ENCODE data around the gene TMPRSS4.

Gene TMPRSS4, protein sequence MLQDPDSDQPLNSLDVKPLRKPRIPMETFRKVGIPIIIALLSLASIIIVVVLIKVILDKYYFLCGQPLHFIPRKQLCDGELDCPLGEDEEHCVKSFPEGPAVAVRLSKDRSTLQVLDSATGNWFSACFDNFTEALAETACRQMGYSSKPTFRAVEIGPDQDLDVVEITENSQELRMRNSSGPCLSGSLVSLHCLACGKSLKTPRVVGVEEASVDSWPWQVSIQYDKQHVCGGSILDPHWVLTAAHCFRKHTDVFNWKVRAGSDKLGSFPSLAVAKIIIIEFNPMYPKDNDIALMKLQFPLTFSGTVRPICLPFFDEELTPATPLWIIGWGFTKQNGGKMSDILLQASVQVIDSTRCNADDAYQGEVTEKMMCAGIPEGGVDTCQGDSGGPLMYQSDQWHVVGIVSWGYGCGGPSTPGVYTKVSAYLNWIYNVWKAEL

DNA sequence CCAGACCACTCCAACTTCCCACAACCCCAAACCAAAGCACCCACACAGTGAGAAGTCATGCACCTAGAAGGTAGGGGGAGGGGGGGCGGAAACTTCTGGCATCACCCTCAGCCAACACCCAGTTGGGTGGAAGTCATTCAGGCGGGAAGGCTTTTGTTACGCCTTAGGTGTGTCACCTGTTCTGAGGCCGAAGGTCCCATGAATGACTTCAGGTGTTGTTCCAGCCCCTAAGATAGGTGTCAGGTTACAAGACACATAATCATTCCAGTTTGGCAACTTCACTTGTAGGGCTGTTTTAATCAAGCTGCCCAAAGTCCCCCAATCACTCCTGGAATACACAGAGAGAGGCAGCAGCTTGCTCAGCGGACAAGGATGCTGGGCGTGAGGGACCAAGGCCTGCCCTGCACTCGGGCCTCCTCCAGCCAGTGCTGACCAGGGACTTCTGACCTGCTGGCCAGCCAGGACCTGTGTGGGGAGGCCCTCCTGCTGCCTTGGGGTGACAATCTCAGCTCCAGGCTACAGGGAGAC is at the start of gene TMPRSS4:
Gene TMPRSS4 (plus strand): TSS at position 325 of the 528 bp plus-strand sequence. CDS start 225 bp downstream, outside the sequence.
- Mint-ChIP-seq H3K9me3 (no peaks in the 10 kb centered on the region), H3K27ac (no peak within 1 kb of the TSS), H3K4me1 (peaks cover 39% of the 10 kb centered on the region), H3K4me3 (no peak within 1 kb of the TSS), H3K36me3 (no peaks in the 10 kb centered on the region)
- DNase-seq (ENCODE audit: low spot score in 2 of 2) (no peak), ATAC-seq (no peak)

DNA sequence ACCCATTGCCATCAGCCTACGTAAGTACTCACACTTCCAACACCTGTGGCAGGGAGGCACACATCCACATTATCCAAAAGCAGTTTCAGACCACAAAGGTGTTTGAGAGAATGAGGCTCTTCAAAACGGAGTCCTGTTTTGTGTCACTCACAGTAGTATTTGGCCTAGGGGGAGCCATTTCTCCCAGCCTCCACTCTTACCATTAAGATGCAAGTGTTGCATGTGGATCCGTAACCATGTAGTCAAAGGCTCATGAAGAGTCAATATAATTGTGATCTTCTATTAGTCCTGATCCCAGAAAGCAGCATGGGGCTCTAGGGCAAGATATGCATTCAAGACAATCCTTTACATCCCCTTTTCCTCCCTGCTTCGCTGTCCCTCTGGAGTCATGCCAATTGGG is 49.2 kb upstream of the TMPRSS4 start:
- no peak overlapping the region for H3K27ac Mint-ChIP-seq
- H3K4me3 Mint-ChIP-seq = no peak overlapping the region
- no peaks in the 10 kb centered on the region for H3K36me3 Mint-ChIP-seq
- H3K9me3 Mint-ChIP-seq = no peaks in the 10 kb centered on the region
- peaks cover 29% of the 10 kb centered on the region for H3K4me1 Mint-ChIP-seq
- no peak for ATAC-seq
- no peak for DNase-seq (ENCODE audit: low spot score in 2 of 2)

DNA sequence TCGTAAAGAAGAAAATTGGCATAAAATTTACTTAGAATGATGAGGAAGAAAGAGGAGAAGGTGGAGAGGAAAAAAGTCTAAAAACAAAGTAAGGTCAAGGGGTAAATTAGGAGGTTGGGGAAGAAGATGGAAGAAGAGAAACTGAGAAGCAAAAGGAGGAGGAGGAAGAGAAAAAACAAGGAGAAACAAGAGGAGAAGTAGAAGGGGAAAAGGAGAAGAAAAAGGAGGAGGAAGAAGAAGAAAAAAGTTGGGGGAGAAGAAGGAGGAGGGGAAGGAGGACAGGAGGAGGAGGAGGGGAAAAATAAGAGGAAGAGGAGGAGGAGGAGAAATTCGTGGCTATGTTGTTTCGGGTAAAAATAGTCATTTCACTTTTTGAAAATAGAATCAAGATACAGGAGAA is 48.3 kb upstream of the TMPRSS4 start:
- peak overlapping the region; percentile 1 for H3K27ac Mint-ChIP-seq
- no peak for ATAC-seq
- H3K4me3 Mint-ChIP-seq = no peak overlapping the region

DNA sequence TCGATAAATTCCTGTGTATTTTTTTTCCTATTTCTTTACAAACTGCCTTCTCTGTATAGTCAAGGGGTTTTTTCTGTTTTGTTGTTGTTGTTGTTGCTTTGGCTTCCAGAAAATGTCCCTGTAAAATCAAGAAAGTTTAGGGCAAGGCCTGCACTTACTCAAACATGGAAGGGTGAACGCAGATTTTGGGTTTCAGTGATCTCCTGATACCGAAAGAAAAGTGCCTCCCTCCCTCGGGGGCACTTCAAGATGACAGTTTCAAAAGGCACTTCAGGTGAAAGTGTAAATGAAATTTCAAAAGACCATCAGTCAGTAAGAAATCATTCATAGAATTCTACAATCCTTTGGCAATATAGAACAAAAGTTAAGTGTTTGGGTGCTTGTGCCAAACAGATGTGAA is 43.4 kb upstream of the TMPRSS4 start:
- ATAC-seq (peak; percentile 85), DNase-seq (ENCODE audit: low spot score in 2 of 2) (no peak)
- Mint-ChIP-seq H3K27ac (peak overlapping the region; percentile 74), H3K36me3 (no peaks in the 10 kb centered on the region), H3K4me3 (no peak overlapping the region), H3K9me3 (no peaks in the 10 kb centered on the region), H3K4me1 (peaks cover 49% of the 10 kb centered on the region)

More for the DNA sequence above, 48.3 kb upstream of the TMPRSS4 start:
- DNase-seq (ENCODE audit: low spot score in 2 of 2) = no peak
- Mint-ChIP-seq H3K9me3 (no peaks in the 10 kb centered on the region), H3K4me1 (peaks cover 35% of the 10 kb centered on the region), H3K36me3 (no peaks in the 10 kb centered on the region)

DNA sequence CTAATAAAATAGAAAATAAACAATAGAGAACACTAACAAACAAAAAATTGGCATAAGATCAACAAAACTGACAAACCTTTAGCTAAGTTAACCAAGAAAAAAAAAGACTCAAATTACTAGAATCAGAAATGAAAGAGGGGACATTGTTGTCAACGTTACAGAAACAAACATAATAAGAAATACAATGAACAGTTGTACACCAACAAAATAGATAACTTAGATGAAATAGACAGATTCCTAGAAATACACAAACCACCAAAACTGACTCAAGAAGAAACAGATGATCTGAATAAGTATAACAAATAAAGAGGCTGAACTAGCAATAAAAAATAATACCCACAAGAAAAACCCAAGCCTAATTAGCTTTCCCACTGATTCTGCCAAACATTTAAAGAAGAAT is 34.7 kb upstream of the TMPRSS4 start:
- peak; percentile 47 for ATAC-seq
- Mint-ChIP-seq H3K27ac (peak overlapping the region; percentile 81), H3K4me1 (peaks cover 62% of the 10 kb centered on the region), H3K9me3 (no peaks in the 10 kb centered on the region), H3K4me3 (peak overlapping the region; percentile 38), H3K36me3 (peaks cover 15% of the 10 kb centered on the region)
- DNase-seq (ENCODE audit: low spot score in 2 of 2) = no peak

DNA sequence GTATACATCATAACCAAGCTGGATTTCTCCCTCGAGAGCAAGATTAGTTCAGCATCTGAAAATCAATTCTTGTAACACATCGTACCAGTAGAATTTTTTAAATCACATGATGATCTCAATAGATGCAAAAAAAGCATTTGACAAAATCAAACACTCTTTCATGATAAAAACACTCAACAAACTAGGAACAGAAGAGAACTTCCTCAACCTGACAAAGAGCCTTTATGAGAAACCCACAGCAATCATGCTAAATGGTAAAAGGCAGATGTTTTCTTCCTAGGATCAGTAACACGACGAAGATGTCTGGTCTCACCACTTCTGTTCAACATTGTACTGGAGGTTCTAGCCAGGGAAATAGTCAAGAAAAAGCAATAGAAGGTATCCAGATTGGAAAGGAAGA is 34.1 kb upstream of the TMPRSS4 start:
- H3K4me1 Mint-ChIP-seq = peaks cover 64% of the 10 kb centered on the region
- H3K36me3 Mint-ChIP-seq = peaks cover 15% of the 10 kb centered on the region
- DNase-seq (ENCODE audit: low spot score in 2 of 2) = no peak

DNA sequence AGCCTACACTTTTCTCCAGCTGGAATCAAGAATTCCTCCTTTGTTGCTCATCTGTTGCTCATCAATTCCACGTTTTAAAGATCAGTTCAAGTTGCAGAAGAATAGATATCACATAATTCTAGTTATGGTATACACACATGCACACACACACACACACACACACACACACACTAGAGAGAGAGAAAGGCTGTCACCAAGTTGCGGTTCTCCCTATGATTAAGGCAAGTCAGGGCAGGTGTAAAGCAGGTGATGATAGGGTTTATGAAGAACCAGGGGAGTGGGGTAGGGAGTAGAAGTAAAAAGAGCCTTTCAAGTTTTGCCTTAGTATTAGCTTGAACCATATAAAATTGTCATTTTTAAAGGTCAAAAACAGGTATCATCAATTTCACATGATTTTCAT is 31.7 kb upstream of the TMPRSS4 start:
- Mint-ChIP-seq H3K9me3 (no peaks in the 10 kb centered on the region), H3K4me1 (peaks cover 71% of the 10 kb centered on the region), H3K36me3 (peaks cover 15% of the 10 kb centered on the region), H3K27ac (peak overlapping the region; percentile 93), H3K4me3 (peak overlapping the region; percentile 43)
- DNase-seq (ENCODE audit: low spot score in 2 of 2) (no peak), ATAC-seq (no peak)

More for the DNA sequence above, 34.1 kb upstream of the TMPRSS4 start:
- H3K27ac Mint-ChIP-seq = peak overlapping the region; percentile 81
- no peak for ATAC-seq
- no peak overlapping the region for H3K4me3 Mint-ChIP-seq
- H3K9me3 Mint-ChIP-seq = no peaks in the 10 kb centered on the region

DNA sequence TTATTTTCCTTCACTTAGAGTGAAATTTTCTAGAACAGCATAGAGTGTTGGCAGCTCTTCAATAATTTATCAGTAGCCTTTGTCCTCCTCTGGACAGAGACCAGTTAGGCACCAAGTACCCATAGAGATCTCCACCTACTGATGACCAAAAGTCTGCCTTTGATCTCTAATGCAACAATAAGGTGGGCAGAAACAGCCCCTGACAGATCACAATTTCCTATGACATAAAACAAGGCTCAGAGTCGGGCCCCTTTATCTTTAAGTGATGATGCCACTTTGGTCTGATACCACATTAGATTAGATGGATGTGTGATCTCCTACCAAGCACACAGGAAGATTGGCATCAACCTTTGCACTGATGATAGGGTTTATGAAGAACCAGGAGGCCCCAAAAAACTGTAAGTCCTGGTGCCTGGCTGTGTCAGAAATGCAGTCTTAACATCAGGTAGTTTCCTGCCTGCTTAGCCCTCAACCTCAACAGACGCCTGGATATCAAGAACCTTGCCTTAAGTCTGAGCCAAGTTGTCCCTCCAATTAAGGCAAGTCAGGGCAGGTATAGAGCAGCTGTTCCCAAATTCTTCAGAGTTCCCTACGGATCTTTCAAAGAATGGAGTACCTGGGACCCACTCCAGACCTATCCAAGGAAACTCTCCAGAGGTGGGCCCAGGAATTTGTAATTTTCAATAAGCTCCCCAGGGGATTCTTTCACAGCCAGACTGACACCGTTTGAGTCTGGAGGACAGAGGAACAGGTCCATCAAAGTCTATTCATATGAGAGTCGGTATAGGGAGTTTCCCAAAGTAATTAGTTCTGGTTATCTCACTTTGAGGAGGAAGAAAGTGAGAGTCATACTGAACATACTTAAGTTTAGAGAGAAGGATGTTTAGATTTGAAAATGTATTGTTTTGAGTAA is 30.6 kb upstream of the TMPRSS4 start:
- peak; percentile 84 for ATAC-seq

DNA sequence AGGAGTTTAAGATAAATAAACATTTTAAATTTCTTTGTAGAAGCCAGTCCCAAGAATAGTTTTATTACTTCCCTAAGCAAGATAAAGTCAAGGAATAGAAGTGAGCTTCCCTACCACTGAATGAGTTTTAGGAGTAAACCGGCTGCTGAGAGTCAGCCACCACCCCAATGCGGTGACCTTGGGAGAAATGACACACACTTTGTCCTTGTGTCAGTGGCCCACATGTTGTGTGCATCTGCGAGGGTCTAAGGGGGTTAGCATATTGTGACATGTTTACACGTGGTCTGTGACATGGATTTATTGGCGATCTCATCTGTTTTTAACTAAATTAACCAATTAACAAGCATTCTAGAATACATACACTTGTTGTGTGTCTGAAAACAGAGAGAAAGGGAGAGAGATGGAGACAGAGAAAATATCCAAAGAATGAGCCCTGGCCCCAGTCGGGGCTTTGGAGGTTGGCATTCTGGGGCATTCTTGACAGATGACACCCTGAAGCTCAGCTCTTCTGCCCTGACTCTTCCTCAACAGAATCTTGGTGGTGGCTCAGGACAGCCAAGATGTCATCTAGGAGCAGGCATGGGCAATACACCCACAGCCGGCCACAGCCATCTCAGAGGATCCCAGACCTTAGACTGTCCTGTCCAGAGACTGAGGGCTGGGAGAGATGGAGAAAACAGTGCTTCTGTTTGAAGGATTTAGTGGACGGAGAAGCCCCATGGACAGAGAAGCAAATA is 29.7 kb upstream of the TMPRSS4 start:
- Mint-ChIP-seq H3K27ac (peak overlapping the region; percentile 93), H3K36me3 (peaks cover 15% of the 10 kb centered on the region), H3K9me3 (no peaks in the 10 kb centered on the region), H3K4me3 (peak overlapping the region; percentile 43), H3K4me1 (peaks cover 85% of the 10 kb centered on the region)
- ATAC-seq (peak; percentile 38), DNase-seq (ENCODE audit: low spot score in 2 of 2) (no peak)

More for the DNA sequence above, 30.6 kb upstream of the TMPRSS4 start:
- Mint-ChIP-seq H3K4me3 (peak overlapping the region; percentile 43), H3K27ac (peak overlapping the region; percentile 93), H3K36me3 (peaks cover 15% of the 10 kb centered on the region), H3K9me3 (no peaks in the 10 kb centered on the region), H3K4me1 (peaks cover 82% of the 10 kb centered on the region)
- no peak for DNase-seq (ENCODE audit: low spot score in 2 of 2)

DNA sequence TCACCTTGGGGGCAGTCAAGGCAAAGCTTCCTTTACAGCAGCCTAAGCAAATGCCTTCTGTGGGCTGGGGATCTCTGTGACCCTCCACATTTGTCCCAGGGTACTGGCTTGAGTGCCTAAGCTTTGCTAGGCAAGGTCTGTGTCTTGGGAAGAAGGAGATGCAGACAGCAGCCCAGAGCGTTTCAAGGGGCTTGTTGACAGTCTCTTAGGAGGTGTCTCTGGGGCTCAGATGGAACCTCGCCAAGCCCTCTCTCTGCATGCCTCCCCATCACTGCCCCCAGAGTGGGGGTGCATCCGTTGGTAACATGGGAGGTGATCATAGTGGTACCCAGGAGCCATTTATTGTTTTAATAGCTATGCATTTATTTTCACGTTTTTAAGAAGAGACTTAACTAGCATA is 29.1 kb upstream of the TMPRSS4 start:
- peak overlapping the region; percentile 93 for H3K27ac Mint-ChIP-seq
- no peak for ATAC-seq

DNA sequence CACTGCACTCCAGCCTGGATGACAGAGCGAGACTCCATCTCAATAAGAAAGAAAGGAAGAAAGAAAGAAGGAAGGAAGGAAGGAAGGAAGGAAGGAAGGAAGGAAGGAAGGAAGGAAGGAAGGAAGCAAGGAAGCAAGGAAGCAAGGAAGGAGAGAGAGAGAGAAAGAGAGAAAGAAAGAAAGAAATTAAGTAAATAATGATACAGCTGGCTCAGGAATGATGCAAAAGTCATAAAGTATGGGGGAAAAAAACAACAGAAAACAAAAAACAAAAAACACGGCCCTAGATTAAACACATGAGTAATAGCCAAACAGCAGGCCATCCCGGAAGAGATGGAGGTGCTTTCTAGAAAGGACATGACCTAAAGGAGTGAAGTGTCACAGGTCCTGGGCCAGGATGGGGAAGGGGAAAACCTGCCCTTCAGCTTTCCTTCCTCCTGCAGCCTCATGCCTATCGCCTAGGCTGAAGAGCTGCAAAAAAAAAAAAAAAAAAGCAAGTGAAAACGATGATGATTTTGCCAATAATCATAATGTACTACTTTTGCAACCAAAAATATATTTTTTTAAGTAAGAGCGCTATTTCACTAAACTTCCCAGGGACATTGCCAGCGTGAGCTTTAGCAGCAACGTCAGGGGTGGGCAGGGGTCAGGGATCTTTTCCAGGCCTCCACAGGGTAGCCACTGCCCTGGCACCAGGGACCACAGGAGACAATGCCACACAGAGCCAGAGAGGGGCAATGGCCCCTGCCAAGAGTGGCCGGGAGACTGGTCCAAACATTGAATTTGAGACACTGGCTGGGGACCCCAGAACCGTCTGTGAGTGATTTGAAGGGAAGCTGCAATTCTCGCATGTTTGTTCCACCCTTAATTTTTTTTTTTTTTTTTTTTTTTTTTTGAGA is 28.2 kb upstream of the TMPRSS4 start:
- DNase-seq (ENCODE audit: low spot score in 2 of 2) (no peak), ATAC-seq (no peak)
- peaks cover 20% of the 10 kb centered on the region for H3K36me3 Mint-ChIP-seq
- peaks cover 88% of the 10 kb centered on the region for H3K4me1 Mint-ChIP-seq
- H3K27ac Mint-ChIP-seq = peak overlapping the region; percentile 93
- no peaks in the 10 kb centered on the region for H3K9me3 Mint-ChIP-seq
- H3K4me3 Mint-ChIP-seq = peak overlapping the region; percentile 29

More for the DNA sequence above, 29.1 kb upstream of the TMPRSS4 start:
- peaks cover 19% of the 10 kb centered on the region for H3K36me3 Mint-ChIP-seq
- no peak for DNase-seq (ENCODE audit: low spot score in 2 of 2)
- H3K4me3 Mint-ChIP-seq = peak overlapping the region; percentile 29
- no peaks in the 10 kb centered on the region for H3K9me3 Mint-ChIP-seq
- H3K4me1 Mint-ChIP-seq = peaks cover 85% of the 10 kb centered on the region

DNA sequence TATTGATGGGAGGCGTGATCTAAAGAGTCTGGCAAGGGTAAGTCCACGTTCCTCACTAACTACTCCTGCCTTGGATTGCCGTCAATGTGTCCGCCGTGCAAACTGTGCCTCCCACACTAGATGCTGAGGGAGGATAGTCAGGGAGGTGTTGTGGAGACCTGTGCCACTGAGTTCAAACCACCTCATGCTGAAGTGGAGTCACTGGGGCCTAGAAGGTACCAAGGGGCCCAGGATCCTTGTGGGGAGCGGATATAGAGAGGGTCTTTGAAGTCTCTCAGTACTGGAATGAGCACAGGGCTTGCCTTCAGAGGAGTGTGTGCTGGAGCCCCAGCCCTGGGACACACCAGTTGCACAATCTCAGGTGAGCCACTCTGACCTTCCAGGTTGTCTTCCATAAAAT is 27.1 kb upstream of the TMPRSS4 start:
- peaks cover 84% of the 10 kb centered on the region for H3K4me1 Mint-ChIP-seq
- no peak overlapping the region for H3K4me3 Mint-ChIP-seq
- ATAC-seq = no peak
- no peaks in the 10 kb centered on the region for H3K9me3 Mint-ChIP-seq
- H3K27ac Mint-ChIP-seq = no peak overlapping the region
- DNase-seq (ENCODE audit: low spot score in 2 of 2) = no peak
- H3K36me3 Mint-ChIP-seq = peaks cover 20% of the 10 kb centered on the region

DNA sequence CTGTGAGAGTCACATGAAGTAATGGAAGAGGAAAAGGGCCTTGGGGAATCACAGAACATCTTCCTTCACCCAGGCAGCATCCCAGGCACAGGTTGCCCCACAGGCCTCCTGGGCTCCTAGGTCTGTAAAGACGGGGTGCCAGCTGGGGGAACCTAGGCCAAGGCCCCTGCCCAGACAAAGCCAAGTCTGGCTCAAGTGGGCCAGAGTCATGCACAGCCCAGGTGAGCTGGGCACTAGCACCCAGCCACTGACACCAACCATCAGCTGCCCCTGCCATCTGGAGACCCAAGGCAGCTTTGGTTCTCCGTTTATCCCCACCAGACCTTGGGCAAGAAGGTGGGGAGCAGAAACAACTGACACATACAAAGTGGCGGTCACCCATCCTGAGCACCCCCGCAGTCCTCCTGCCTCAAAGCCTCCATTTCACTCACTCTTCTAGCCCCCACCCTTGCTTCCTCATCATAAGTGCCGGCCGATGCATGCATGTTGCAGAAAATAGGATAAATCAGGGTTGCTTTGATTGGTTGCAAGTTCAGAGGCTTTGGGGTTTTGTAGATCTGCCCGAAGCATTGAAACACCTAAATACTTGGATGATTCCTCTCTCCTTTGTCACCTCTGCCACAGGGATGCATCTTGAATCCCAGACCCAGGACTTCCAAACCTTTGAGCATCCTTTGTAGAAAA is 26.5 kb upstream of the TMPRSS4 start:
- Mint-ChIP-seq H3K4me1 (peaks cover 78% of the 10 kb centered on the region), H3K27ac (no peak overlapping the region), H3K36me3 (peaks cover 20% of the 10 kb centered on the region), H3K9me3 (no peaks in the 10 kb centered on the region), H3K4me3 (no peak overlapping the region)
- ATAC-seq = no peak
- DNase-seq (ENCODE audit: low spot score in 2 of 2) = no peak

Data from stimulated activated effector memory CD8-positive, alpha-beta T cell treated with anti-CD3 and anti-CD28 coated beads, Interleukin-12 subunit alpha, Interleukin-12 subunit beta, amount 100 ng/mL, for 72 hours (primary cell).